ENCODE data around the gene CBLIF. TPM values are rescaled to one million over a fixed set of nuclear protein-coding genes. Genes with fewer than 3 reads are reported as not detected.

The CBLIF gene
- total and polyA plus RNA-seq, 2 donors (not counting 1 experiment from before 2014, with no cell fraction given): not detected

- H3K27ac ChIP-seq (ENCODE audit: insufficient read depth, low read length): no peak overlapping the region
- H3K27me3 ChIP-seq (ENCODE audit: control insufficient read depth, insufficient read depth, low read length): no peaks in the 10 kb centered on the region
- no peak for DNase-seq (ENCODE audit: low read depth in 2 of 2)
- no peaks in the 10 kb centered on the region for H3K4me1 ChIP-seq (ENCODE audit: control insufficient read depth, extremely low read depth, insufficient read depth, low read length)
- H3K9me3 ChIP-seq (ENCODE audit: control insufficient read depth, insufficient read depth, low read depth, low read length): no peaks in the 10 kb centered on the region
- no peak overlapping the region for H2AFZ ChIP-seq (ENCODE audit: low read length)
- H3K9ac ChIP-seq (ENCODE audit: insufficient read depth, low read length): no peak overlapping the region
- no peaks in the 10 kb centered on the region for H3K36me3 ChIP-seq (ENCODE audit: control insufficient read depth, insufficient read depth, low read length)
- no peak overlapping the region for H3K4me2 ChIP-seq (ENCODE audit: extremely low read depth, insufficient read depth, low read length)
- H3K4me3 ChIP-seq (replicated peaks in 1 of 4; ENCODE audit: control extremely low read depth in 1 of 4, insufficient read depth in 1 of 4, low read depth in 3 of 4, low read length in 4 of 4): no peak overlapping the region
- TF ChIP-seq CTCF (conservative IDR thresholded peaks at IDR 0.05 in 1 of 2, IDR thresholded peaks at IDR 0.05 in 1 of 2; ENCODE audit: low read depth in 1 of 2, low read length in 2 of 2) (no peak), EZH2 (IDR thresholded peaks at IDR 0.05; ENCODE audit: low read length, missing control alignments) (no peak)
- no peaks in the 10 kb centered on the region for H3K79me2 ChIP-seq (ENCODE audit: control insufficient read depth, insufficient read depth, low read length)
- no peaks in the 10 kb centered on the region for H4K20me1 ChIP-seq (ENCODE audit: control insufficient read depth, extremely low read depth, insufficient read depth, low read length)
Observed at GRCh38 chr11:59877784-59878183, 32.5 kb upstream of the CBLIF start.

- H3K9me3 ChIP-seq (ENCODE audit: control insufficient read depth, insufficient read depth, low read depth, low read length): no peaks in the 10 kb centered on the region
- no peak overlapping the region for H3K4me2 ChIP-seq (ENCODE audit: extremely low read depth, insufficient read depth, low read length)
- H4K20me1 ChIP-seq (ENCODE audit: control insufficient read depth, extremely low read depth, insufficient read depth, low read length): no peaks in the 10 kb centered on the region
- no peak overlapping the region for H3K27ac ChIP-seq (ENCODE audit: insufficient read depth, low read length)
- no peaks in the 10 kb centered on the region for H3K27me3 ChIP-seq (ENCODE audit: control insufficient read depth, insufficient read depth, low read length)
- no peaks in the 10 kb centered on the region for H3K79me2 ChIP-seq (ENCODE audit: control insufficient read depth, insufficient read depth, low read length)
- no peak overlapping the region for H3K4me3 ChIP-seq (replicated peaks in 1 of 4; ENCODE audit: control extremely low read depth in 1 of 4, insufficient read depth in 1 of 4, low read depth in 3 of 4, low read length in 4 of 4)
- TF ChIP-seq CTCF (conservative IDR thresholded peaks at IDR 0.05 in 1 of 2, IDR thresholded peaks at IDR 0.05 in 1 of 2; ENCODE audit: low read depth in 1 of 2, low read length in 2 of 2) (no peak), EZH2 (IDR thresholded peaks at IDR 0.05; ENCODE audit: low read length, missing control alignments) (no peak)
- no peak overlapping the region for H2AFZ ChIP-seq (ENCODE audit: low read length)
- no peaks in the 10 kb centered on the region for H3K36me3 ChIP-seq (ENCODE audit: control insufficient read depth, insufficient read depth, low read length)
- H3K4me1 ChIP-seq (ENCODE audit: control insufficient read depth, extremely low read depth, insufficient read depth, low read length): no peaks in the 10 kb centered on the region
- H3K9ac ChIP-seq (ENCODE audit: insufficient read depth, low read length): no peak overlapping the region
- no peak for DNase-seq (ENCODE audit: low read depth in 2 of 2)
Observed at GRCh38 chr11:59877325-59877724, 32.0 kb upstream of the CBLIF start.

- no peaks in the 10 kb centered on the region for H3K79me2 ChIP-seq (ENCODE audit: control insufficient read depth, insufficient read depth, low read length)
- TF ChIP-seq EZH2 (IDR thresholded peaks at IDR 0.05; ENCODE audit: low read length, missing control alignments): no peak
- no peak for TF ChIP-seq CTCF (conservative IDR thresholded peaks at IDR 0.05 in 1 of 2, IDR thresholded peaks at IDR 0.05 in 1 of 2; ENCODE audit: low read depth in 1 of 2, low read length in 2 of 2)
- no peak overlapping the region for H3K9ac ChIP-seq (ENCODE audit: insufficient read depth, low read length)
- no peak overlapping the region for H3K27ac ChIP-seq (ENCODE audit: insufficient read depth, low read length)
- no peaks in the 10 kb centered on the region for H3K9me3 ChIP-seq (ENCODE audit: control insufficient read depth, insufficient read depth, low read depth, low read length)
- H3K27me3 ChIP-seq (ENCODE audit: control insufficient read depth, insufficient read depth, low read length): no peaks in the 10 kb centered on the region
- H2AFZ ChIP-seq (ENCODE audit: low read length): no peak overlapping the region
- no peaks in the 10 kb centered on the region for H3K4me1 ChIP-seq (ENCODE audit: control insufficient read depth, extremely low read depth, insufficient read depth, low read length)
- no peaks in the 10 kb centered on the region for H3K36me3 ChIP-seq (ENCODE audit: control insufficient read depth, insufficient read depth, low read length)
- no peak overlapping the region for H3K4me2 ChIP-seq (ENCODE audit: extremely low read depth, insufficient read depth, low read length)
- H3K4me3 ChIP-seq (replicated peaks in 1 of 4; ENCODE audit: control extremely low read depth in 1 of 4, insufficient read depth in 1 of 4, low read depth in 3 of 4, low read length in 4 of 4): no peak overlapping the region
- H4K20me1 ChIP-seq (ENCODE audit: control insufficient read depth, extremely low read depth, insufficient read depth, low read length): no peaks in the 10 kb centered on the region
- no peak for DNase-seq (ENCODE audit: low read depth in 2 of 2)
Observed at GRCh38 chr11:59875856-59876519, 30.7 kb upstream of the CBLIF start.
